SK-N-SH (cell line): ENCODE data around the gene TNFRSF1B. TPM values are rescaled to one million over a fixed set of nuclear protein-coding genes. Genes with fewer than 3 reads are reported as not detected.

Experiments
- CTCF ChIA-PET: fragments of 300-600, 350-600 bp; formaldehyde crosslinking; extraction: SDS; loops from one replicate; lab custom pipeline; 2021; lab: Yijun Ruan, JAX
- POLR2A ChIA-PET: fragments of 350-600 bp; sonication (Branson Sonifier 250); formaldehyde crosslinking; extraction: SDS; loops from one replicate; lab custom pipeline; 2020; ENCODE audit warnings: antibody characterized with exemption, inconsistent platforms; lab: Yijun Ruan, JAX
- DNase-seq: peaks from one replicate; pipeline ENCODE4 v3.0.0; 2012
- H2AFZ ChIP-seq: fragments of 200-600 bp; sonication (generic); 2 replicates; pipeline ENCODE4 v1.8.1; 2016; ENCODE audit warnings: antibody characterized with exemption, mild to moderate bottlenecking, low read depth
- H3F3A ChIP-seq: fragments of 200-600 bp; sonication (generic); replicated peaks from 2 replicates; pipeline ENCODE3; 2016; ENCODE audit warnings: antibody characterized with exemption, mild to moderate bottlenecking; ENCODE audit not compliant: insufficient read depth
- H3K27ac ChIP-seq, 2 experiments: fragments of 200-500 bp in 1 of 2; fragments of 200-600 bp in 1 of 2; sonication (Bioruptor generic) in 1 of 2; sonication (generic), shearing (Covaris generic) in 1 of 2; 2 replicates each; pipeline versions ENCODE4 v1.5.1 to v1.6.1; 2014 to 2016; ENCODE audit warnings: low read depth in 2 of 2, inconsistent platforms in 1 of 2, low read length in 1 of 2, mild to moderate bottlenecking in 1 of 2, mixed read lengths in 1 of 2
- H3K27me3 ChIP-seq: fragments of 200-600 bp; sonication (generic), shearing (Covaris generic); 2 replicates; pipeline ENCODE4 v1.6.1; 2016; ENCODE audit warnings: mixed run types; ENCODE audit not compliant: insufficient read depth
- H3K36me3 ChIP-seq, 2 experiments: fragments of 200-500 bp in 1 of 2; fragments of 200-600 bp in 1 of 2; sonication (Bioruptor generic) in 1 of 2; sonication (generic) in 1 of 2; replicated peaks in 1 of 2; 2 replicates each; pipeline versions ENCODE3 to v1.5.1; 2014 to 2016; ENCODE audit warnings: low read length in 1 of 2, mild to moderate bottlenecking in 1 of 2; ENCODE audit not compliant: insufficient read depth in 2 of 2, control insufficient read depth in 1 of 2
- H3K4me1 ChIP-seq, 2 experiments: fragments of 200-500 bp in 1 of 2; fragments of 200-600 bp in 1 of 2; sonication (Bioruptor generic) in 1 of 2; sonication (generic), shearing (Covaris generic) in 1 of 2; 2 replicates each; pipeline versions ENCODE4 v1.5.1 to v1.6.1; 2014 to 2016; ENCODE audit warnings: low read depth in 1 of 2, low read length in 1 of 2, mixed run types in 1 of 2; ENCODE audit not compliant: insufficient read depth in 2 of 2, control insufficient read depth in 1 of 2
- H3K4me2 ChIP-seq: fragments of 200-600 bp; sonication (generic), shearing (Covaris generic); 2 replicates; pipeline ENCODE4 v1.6.1; 2017; ENCODE audit warnings: mixed run types
- H3K4me3 ChIP-seq, 2 experiments: fragments of 200-500 bp in 1 of 2; fragments of 200-600 bp in 1 of 2; sonication (Bioruptor generic) in 1 of 2; sonication (generic), shearing (Covaris generic) in 1 of 2; 2 replicates each; pipeline versions ENCODE4 v1.5.1 to v1.8.1; 2014 to 2016; ENCODE audit warnings: low read depth in 2 of 2, inconsistent platforms in 1 of 2, low read length in 1 of 2, mild to moderate bottlenecking in 1 of 2, mixed read lengths in 1 of 2, moderate library complexity in 1 of 2
- H3K79me2 ChIP-seq: fragments of 200-600 bp; sonication (generic); 2 replicates; pipeline ENCODE4 v1.8.1; 2017; ENCODE audit warnings: mild to moderate bottlenecking; ENCODE audit not compliant: insufficient read depth
- H3K9ac ChIP-seq: fragments of 200-600 bp; sonication (generic); 2 replicates; pipeline ENCODE4 v1.6.1; 2017; ENCODE audit warnings: mixed run types
- H3K9me2 ChIP-seq: fragments of 200-600 bp; sonication (generic); 2 replicates; pipeline ENCODE4 v1.6.1; 2017; ENCODE audit warnings: mixed run types
- H3K9me3 ChIP-seq: fragments of 200-600 bp; sonication (generic); 2 replicates; pipeline ENCODE4 v1.6.1; 2017; ENCODE audit warnings: mixed run types, mild to moderate bottlenecking, moderate library complexity
- H4K20me1 ChIP-seq: fragments of 200-600 bp; sonication (generic); 2 replicates; pipeline ENCODE4 v1.6.1; 2017; ENCODE audit warnings: mild to moderate bottlenecking, mixed run types; ENCODE audit not compliant: insufficient read depth
- EP300 ChIP-seq, 2 experiments: IDR thresholded peaks; 2 replicates each; pipeline versions ENCODE4 v1.4.0 to v1.6.1; 2012; ENCODE audit warnings: borderline replicate concordance in 1 of 2, low read depth in 1 of 2, low read length in 1 of 2
- GABPA ChIP-seq: IDR thresholded peaks from 2 replicates; pipeline ENCODE4 v1.4.0; 2012; ENCODE audit warnings: low read depth, mild to moderate bottlenecking
- MXI1 ChIP-seq: IDR thresholded peaks from 2 replicates; pipeline ENCODE4 v1.6.1; 2012; ENCODE audit warnings: mild to moderate bottlenecking, low read depth, low read length, improper control_type of control experiment
- RAD21 ChIP-seq: IDR thresholded peaks from 2 replicates; pipeline ENCODE4 v1.6.1; 2012; ENCODE audit warnings: mild to moderate bottlenecking, low read length
- RFX5 ChIP-seq: IDR thresholded peaks from 2 replicates; pipeline ENCODE4 v1.6.1; 2012; ENCODE audit warnings: mild to moderate bottlenecking, improper control_type of control experiment, low read length
- YY1 ChIP-seq: IDR thresholded peaks from 2 replicates; pipeline ENCODE4 v1.4.0; 2012; ENCODE audit warnings: low read depth, mild to moderate bottlenecking
- WGBS: methylation state at CpG from one replicate; pipeline ENCODE4 v1.1.6; 2017; ENCODE audit warnings: low lambda C conversion rate; 5-methylcytosine and 5-hydroxymethylcytosine counted together
- polyA plus RNA-seq, 3 experiments: library from polyadenylated mRNA; depleted of rRNA; stranded (reverse); fragments of >200 nt; gene quantifications; 2 replicates each; pipeline ENCODE4 v1.2.3, GENCODE V29; 2012
- TF ChIP-seq, protein P1 (sequence below): fragments of 150-350 bp; IDR thresholded peaks from 2 replicates; pipeline ENCODE4 v1.6.1; 2016; ENCODE audit warnings: mild to moderate bottlenecking, low read depth, low read length
- TF ChIP-seq, protein P2 (sequence below): IDR thresholded peaks from 2 replicates; pipeline ENCODE4 v1.4.0; 2012; ENCODE audit warnings: low read depth, borderline replicate concordance

Gene TNFRSF1B
- polyA plus RNA-seq, 1 of the 3 experiments (the other 2 are of a cell fraction), result 0.36 TPM

DNA sequence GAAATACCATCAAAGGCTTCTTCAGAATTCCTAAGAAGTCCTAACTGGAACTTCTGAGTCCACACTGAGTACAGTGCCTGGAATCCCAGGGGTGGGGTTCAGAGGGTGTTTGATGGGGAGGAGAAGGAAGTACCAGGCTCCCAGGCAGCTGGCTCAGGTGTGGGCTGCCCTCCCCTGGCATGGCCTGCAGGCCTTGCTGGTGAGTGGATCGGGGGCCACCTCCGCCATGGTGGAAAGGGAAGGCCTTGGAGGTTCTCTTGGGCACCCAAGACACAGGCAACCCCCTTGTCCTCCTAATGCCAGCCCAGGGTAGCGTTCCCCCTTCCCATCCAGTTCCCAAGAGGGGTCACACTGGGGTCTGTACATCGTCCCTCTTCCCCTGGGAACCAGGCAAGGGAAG is 26.8 kb upstream of the TNFRSF1B start:
- WGBS, result no CpG with 5 or more reads among the region's 4 CpGs
- POLR2A ChIA-PET, result no interaction called here

DNA sequence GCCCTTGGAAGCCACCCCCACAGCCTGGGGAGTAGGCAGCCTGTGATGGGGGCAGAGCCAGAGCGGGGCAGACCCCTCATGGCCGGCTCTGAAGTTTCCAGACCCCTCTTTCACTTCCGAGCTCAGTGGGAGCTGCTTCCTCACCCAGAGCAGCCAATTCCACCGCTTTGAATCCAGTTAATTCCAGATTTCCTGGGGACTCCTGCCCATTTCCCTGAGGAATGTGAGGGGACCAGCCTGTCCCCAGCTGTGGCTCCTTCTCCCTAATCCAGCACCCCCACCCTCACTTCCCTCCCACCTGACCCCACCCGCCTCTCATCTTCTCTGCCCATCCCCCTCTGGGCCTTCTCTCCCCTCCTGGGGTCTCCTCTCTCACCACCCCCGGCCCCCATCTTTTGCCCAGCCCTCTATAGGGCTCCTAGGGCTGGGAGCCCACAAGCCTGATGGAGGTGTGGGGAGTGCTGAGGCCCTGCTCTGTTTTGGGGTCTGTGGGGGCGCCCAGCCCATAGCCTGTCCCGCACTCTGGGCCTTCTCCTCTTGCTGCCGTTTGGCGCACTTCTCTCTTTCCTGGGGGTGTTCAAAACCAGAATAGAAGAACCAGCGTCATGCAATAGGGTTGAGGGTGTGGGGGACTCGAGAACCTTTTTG is 26.2 kb upstream of the TNFRSF1B start:
- H3K4me1 ChIP-seq, result no peaks in the 10 kb centered on the region; a peak in 1 of 4 replicates
- H3K4me2 ChIP-seq, result no peak overlapping the region
- no peaks in the 10 kb centered on the region for H3K79me2 ChIP-seq
- H2AFZ ChIP-seq, result no peak overlapping the region
- no peak overlapping the region for H3K9ac ChIP-seq
- H3K36me3 ChIP-seq, result no peaks in the 10 kb centered on the region
- H3K4me3 ChIP-seq, result no peak overlapping the region
- TF ChIP-seq GABPA (no peak), RFX5 (no peak)
- CTCF ChIA-PET, result interaction anchor here (2.0 to 9.6 kb wide), 2 partner anchors 9 to 16 kb away, joined by 8 to 98 read pairs; no protein-coding TSS in a partner anchor
- WGBS, result 66% methylated on average over 12 of the region's 12 CpGs
- no peaks in the 10 kb centered on the region for H3F3A ChIP-seq
- no peak overlapping the region for H3K27ac ChIP-seq
- POLR2A ChIA-PET, result no interaction called here
- no peaks in the 10 kb centered on the region for H3K9me2 ChIP-seq
- no peaks in the 10 kb centered on the region for H3K9me3 ChIP-seq
- DNase-seq, result no peak
- H3K27me3 ChIP-seq, result no peaks in the 10 kb centered on the region
- no peaks in the 10 kb centered on the region for H4K20me1 ChIP-seq

More for the DNA sequence above, 26.8 kb upstream of the TNFRSF1B start:
- Histone ChIP-seq H4K20me1 (no peaks in the 10 kb centered on the region), H3K36me3 (no peaks in the 10 kb centered on the region), H3K4me1 (no peaks in the 10 kb centered on the region; a peak in 1 of 4 replicates), H2AFZ (no peak overlapping the region), H3K4me3 (no peak overlapping the region), H3K79me2 (no peaks in the 10 kb centered on the region), H3K27me3 (no peaks in the 10 kb centered on the region), H3F3A (no peaks in the 10 kb centered on the region), H3K9me2 (no peaks in the 10 kb centered on the region), H3K9me3 (no peaks in the 10 kb centered on the region), H3K27ac (no peak overlapping the region), H3K4me2 (no peak overlapping the region), H3K9ac (no peak overlapping the region)
- DNase-seq, result no peak
- no peak for TF ChIP-seq EP300 (IDR thresholded peaks at IDR 0.05; ENCODE audit: borderline replicate concordance in 1 of 2, low read depth in 1 of 2, low read length in 1 of 2)
- TF ChIP-seq, protein P1, sequence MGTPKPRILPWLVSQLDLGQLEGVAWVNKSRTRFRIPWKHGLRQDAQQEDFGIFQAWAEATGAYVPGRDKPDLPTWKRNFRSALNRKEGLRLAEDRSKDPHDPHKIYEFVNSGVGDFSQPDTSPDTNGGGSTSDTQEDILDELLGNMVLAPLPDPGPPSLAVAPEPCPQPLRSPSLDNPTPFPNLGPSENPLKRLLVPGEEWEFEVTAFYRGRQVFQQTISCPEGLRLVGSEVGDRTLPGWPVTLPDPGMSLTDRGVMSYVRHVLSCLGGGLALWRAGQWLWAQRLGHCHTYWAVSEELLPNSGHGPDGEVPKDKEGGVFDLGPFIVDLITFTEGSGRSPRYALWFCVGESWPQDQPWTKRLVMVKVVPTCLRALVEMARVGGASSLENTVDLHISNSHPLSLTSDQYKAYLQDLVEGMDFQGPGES, result no peak
- no peak for TF ChIP-seq MXI1
- TF ChIP-seq, protein P2, sequence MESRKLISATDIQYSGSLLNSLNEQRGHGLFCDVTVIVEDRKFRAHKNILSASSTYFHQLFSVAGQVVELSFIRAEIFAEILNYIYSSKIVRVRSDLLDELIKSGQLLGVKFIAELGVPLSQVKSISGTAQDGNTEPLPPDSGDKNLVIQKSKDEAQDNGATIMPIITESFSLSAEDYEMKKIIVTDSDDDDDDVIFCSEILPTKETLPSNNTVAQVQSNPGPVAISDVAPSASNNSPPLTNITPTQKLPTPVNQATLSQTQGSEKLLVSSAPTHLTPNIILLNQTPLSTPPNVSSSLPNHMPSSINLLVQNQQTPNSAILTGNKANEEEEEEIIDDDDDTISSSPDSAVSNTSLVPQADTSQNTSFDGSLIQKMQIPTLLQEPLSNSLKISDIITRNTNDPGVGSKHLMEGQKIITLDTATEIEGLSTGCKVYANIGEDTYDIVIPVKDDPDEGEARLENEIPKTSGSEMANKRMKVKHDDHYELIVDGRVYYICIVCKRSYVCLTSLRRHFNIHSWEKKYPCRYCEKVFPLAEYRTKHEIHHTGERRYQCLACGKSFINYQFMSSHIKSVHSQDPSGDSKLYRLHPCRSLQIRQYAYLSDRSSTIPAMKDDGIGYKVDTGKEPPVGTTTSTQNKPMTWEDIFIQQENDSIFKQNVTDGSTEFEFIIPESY, result no peak
- no peak for TF ChIP-seq RAD21
- no peak for TF ChIP-seq YY1
- CTCF ChIA-PET, result interaction anchor here (1.0 to 9.6 kb wide), 5 partner anchors 9 to 69 kb away, joined by 5 to 98 read pairs (median 7); no protein-coding TSS in a partner anchor
